Limb (tissue), 2 donors: Measurements from ENCODE around the gene RAPGEF4.
A peak's percentile ranks its signal among the peaks of the same experiment; 100 is the strongest.

Experiments used
- DNase-seq, 2 donors: peaks; one replicate each; pipeline ENCODE4 v3.0.0-alpha.2; 2016; ENCODE audit errors: extremely low spot score in 2 of 2

Gene RAPGEF4

DNA sequence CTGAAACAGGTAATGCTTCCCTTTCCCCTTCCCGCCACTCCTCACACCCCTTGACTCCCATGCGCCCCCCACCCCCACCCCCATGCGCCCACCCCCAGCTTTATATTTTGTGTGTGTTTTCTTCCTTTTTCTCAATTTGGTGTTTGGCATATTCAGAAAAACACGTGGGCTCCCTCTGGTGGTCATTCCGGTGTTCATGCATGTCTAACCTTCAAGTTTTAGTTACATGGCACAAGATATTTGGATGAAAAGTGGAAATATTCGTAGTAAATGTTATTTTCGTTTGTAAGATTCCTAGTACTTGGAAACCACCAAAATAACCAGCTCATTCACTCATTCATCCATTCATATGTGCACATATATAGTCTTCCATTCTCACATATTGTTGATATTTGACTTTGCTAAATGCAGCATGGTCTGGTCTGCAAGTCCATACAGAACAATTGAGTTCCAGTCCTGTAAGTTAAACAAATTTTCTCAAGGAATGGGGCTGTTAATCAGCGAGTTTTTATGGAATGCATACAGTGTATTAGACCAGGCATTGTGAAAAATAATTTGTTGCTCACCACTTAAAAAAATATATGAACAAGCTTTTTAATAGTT lies 196.4 kb downstream of the RAPGEF4 start:
- peak; percentile 79 to 86 for DNase-seq

DNA sequence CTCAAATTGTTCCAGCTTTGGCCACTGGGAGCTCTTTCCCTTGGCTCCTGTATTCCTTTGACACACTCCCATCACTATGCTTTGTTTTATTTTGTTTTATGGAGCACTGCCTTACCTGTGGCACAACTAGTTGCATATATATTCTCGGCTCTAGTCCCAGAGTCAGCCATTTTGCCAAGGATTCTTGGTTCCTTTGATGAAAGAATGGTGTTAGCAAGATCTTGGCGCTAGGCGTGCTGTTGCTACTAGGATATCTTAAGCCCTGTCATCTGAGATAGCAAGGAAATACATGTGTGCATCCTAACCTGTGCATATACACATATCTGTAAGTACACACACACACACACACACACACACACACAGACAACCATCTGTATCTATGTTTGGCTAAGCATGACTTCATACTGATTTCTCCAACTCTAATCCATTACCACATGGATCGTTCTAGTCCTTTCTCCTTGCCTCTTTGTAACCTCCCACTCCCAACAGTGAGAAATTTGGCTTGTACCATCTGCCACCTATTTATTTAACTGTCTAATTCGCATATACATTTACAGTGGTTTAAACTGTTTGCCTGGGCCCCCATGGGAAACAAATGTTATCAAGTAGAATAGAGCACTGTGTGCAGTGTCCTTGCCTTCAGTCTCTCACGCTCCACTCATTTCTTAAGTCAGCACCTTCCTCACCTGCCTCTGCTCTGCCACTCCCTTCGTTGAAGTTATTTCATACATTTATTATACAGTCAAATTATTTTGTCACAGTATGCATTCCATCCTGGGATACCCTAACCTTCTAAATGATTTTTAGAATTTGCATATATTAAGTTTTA lies 202.5 kb downstream of the RAPGEF4 start:
- no peak for DNase-seq

DNA sequence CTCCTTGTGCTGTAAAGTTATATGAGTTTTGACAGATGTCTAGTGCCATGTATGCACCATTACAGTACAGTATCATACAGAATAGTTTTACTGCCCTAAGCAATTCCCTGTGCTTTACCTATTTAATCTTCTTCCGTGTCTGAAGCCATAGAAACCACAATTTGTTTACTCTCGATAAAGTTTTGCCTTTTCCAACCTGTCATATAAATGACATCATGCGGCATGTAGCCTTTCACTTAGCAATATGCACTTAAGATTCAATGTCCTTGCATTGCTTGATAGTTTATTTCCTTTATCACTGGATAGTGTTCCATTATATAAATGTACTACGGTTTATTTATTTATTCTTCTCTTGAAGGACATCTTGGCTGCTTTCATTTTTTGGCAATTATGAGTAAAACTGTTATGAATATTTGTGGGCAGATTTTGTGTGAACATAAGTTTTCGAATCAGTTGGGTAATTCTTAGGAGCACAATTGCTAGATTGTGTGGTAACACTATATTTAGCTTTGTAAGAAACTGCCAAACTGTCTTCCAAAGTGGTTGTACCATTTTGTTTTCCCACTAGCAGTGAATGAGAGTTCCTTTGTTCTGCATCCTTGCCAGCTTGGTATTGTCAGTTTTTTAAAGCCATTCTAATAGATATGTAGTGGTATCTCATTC lies 203.2 kb downstream of the RAPGEF4 start:
- no peak for DNase-seq

DNA sequence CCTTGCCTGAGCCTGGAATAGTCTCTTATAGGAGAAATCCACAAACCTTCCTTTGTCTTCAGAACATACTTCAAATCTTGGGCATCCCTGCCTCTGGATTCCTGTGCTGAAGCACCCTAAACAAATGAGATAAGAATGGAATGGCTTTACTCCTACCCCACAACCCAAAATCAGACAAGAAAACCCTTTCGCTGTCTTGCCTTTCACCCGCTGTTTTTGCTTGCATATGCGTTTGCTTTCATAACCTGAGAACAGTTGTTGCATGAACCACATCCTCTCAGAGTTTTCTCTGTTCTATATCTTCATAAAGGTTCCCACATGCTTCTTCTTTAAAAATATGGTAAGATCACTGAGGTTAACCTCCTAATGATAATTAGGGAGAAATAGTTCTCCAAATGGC lies 207.9 kb downstream of the RAPGEF4 start:
- no peak for DNase-seq

DNA sequence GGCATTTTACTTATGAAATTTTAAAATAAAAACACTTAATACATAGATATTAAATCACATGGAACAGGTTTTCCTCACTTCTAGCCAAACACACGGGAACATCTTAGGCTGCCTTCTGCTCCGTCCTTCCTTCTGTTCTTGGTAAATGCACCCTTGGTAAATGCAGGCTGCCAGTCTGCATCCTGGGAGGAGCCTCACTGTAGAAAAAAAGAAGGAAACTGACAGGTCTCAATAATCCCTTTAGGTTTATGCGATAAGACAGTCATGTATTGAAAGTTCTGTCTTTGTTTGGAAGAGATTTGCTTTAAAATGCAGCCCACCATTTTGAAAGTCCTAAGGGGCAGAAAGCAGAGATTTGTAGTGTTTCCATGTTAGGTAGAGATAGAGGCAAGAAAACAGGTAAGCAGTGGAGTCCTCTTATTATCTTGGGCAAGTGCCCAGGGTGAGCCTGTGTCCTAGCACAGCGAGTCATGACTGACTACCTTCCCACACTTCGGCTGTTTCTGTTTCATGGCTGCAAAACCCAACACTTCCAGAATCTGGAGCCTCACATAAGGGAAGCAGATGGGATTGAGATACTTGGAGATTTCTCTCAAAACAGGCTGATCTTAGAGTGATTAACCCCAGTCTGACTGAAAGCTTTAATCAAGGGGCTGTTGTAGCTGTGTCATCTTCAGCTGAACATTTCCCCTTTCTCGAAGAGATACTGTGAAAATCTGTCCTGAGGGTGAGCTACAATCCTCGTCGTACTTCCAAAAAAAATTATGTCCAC lies 208.6 kb downstream of the RAPGEF4 start:
- DNase-seq = no peak

DNA sequence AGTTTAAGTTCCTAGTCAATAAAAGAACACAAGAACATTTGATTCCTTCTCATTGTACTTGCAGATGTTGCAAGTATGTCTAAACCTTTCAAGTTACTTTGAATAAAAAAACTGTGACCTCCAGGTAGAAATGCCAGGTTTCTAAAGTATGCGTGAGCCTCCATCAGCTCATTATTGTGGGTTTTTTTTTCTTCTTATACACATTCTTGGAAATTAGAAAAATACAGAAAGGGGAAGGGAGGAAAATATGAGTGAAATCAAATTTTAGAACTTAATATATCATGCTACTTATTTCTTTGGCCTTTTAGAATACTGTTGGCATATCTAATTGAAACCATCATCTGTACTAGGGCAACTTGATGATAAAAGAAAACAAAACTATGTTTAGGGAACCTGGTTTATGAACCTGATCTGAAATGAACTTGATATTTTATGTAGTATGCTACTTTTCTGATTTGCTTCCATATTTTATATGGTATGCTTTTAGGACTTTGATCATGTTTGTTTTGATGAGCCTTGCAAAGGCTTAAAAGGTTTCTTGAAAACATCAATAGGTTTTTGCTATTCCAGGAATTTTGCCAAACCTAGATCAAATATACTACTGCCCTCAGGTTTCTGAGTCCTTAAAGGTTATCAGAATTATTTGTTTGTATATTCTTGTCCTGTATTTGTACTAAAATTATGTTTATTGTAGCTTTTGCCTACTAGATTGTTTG lies 209.3 kb downstream of the RAPGEF4 start:
- DNase-seq = no peak

DNA sequence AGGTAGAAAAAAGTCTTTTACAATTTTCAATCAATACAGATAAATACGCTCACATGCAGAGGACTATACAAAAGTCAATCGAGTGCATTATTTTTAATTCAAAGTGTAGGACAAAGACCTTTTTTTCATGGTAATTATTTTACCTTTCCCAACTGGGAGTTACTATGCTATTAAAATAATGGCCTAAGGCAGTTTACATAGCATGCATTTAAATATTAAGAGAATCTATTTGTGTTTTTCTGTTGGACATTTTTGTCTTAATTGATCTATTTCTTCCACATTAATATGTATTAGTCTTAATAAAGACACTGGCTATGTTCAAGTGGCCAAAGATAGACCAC lies 209.8 kb downstream of the RAPGEF4 start:
- DNase-seq = no peak

DNA sequence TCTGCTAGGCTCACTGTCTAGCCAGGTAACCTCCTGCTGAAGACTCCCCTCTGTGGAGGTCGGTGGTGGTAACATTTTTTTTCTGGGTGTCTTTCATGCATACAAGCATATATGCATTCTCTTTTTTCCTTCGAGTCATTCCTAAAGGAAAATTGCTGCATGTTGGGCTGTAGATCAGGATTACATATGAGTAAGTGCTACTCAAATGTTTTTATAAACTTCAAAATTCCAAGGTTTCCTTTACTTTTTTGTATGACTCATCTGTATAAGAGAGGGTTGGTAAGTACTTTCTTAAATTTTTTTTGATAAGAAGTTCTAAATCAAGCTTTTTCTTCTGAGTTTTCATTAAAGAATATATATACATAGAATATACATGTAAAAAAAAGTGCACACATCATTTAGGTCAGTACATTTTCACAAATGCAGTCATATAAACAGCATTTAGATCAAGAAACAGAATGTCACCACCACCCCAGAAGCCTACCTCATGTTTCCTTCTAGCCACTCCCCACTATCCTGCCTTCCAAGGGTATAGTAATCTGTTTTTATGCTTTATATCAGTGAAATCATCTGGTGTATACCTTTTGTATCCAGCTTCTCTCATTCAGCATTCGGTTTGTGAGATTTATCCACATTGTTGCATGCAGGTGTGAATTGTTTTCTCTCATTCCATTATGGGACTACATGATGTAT lies 212.0 kb downstream of the RAPGEF4 start:
- DNase-seq = no peak

DNA sequence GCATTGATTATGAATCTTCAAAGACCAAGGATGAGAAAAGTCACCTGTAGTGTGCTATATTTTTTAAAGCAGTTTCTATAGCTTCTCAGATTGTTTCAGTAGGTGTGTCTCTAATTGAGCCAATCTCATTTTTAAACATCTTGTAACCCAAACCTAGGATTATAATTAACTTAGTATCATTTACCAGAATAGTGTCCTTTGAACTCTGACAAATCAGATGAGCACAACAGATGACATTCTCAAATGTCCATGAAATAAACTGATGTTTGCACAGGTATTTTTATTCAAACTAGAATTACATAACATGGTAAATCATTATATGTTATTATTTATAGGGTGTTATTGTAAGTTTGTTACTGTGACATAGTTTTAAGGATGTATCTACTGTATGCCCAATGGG lies 213.9 kb downstream of the RAPGEF4 start:
- DNase-seq = no peak

DNA sequence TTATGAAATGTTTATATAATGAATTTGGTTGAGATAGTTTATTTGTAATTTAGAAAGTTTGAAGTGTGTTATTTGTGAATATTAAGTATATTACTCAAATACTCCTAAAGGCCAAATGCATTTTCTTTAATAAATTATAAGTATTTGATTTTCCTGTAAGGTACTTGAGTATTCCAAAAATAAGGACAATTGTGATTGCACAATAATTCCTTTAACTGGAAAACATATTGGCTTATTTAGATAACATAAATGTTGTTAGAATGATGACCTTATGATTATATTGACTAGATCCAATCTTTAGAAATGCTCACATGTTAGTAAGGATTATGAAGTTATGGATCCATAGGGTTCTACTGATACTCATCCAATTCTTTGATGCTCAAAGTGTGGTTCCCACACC lies 214.9 kb downstream of the RAPGEF4 start:
- no peak for DNase-seq

DNA sequence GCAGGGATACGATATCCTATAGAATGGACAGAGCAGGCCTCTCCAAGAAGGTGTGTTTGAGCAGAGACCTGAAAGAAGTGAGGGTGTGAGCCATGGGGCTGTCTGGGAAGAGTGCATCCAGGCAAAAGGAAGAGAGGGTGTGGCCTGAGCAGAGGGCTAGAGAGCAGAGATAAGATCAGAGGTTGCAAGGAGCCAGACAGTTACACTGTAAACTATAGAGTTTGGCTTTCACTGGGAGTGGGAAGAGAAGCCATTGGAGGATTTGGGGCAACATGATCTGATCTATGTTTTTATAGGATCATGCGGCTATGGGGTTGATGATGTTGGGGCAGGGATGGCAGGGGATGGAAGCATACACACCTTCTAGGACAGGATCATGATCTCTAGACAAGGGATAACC lies 215.9 kb downstream of the RAPGEF4 start:
- no peak for DNase-seq

DNA sequence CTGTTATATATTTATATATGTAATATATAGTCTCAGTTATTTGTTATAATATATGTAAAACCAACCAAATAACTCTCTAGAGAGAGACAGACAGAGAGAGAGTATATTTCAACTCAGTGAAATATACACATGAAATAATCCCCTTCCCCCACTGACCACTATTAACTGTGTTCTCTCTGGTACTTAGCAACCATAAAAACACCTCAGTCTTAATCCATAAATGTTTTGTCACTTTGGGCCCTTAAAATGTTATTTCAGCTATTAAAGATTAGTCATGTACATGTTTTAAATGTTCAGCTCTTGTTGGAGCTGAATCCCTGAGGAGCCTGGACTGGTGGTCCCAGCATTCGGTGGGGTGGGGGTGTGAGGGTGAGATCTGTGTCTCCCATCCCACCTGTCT lies 217.8 kb downstream of the RAPGEF4 start:
- no peak for DNase-seq

DNA sequence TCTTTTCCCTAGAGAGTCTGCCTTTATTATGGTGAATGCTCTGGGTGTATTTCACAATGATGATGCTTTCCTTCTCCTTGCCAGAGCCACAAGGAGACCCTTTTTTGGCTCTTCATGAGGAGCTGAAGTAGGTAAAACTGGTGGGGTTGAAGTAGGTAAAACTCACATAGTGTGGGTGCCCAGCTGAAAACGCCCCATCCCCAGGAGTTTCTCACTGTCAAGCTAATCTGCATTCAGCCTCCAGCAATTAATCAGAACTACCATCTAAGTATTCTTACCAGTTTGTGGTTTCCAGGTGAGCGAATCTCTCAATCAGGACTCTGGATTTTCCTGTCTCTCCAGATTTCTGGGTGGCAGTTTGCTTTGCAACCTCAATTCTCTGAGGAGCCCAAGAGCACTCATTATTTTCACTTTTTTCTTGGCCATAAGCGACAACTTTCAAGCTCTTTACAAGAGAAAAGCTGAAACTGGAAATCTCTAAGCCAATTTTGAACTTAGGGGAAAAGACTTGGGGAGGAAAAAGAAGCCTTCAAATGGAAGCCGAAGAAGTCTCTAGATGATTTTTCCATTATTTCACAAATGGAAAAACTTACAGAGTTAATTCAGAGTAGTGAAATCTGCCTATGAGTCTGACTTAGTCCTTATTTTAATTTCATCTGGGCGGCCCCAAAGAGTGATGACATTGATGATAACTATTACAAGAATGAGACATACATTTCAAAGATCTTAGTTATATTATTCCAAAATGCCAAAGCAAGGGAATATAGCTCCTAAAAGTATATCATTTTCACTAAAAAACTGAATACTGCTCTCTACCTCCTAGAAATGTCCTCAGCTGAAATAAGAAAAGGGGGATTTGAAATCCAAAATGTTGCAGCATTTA lies 218.6 kb downstream of the RAPGEF4 start:
- no peak for DNase-seq

DNA sequence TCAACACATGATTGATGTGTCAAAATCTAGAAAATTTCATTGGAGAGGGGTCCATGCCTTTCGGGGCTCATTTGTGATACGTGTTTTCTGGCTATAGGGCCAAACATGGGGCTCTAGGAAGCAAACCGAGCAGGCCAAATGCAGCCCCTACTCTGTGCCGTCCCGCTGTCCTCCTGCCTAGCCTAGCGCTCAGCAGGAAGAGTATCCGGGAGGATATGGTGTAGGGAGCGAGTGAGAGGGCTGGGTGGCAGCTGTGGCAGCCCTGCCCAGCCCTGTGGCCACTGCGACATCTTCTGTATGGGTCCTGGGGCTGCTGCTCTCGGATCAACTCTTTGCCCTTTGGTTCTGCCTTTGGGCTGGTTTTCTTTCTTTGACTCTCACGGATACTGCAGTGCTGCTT lies 219.9 kb downstream of the RAPGEF4 start:
- no peak for DNase-seq

DNA sequence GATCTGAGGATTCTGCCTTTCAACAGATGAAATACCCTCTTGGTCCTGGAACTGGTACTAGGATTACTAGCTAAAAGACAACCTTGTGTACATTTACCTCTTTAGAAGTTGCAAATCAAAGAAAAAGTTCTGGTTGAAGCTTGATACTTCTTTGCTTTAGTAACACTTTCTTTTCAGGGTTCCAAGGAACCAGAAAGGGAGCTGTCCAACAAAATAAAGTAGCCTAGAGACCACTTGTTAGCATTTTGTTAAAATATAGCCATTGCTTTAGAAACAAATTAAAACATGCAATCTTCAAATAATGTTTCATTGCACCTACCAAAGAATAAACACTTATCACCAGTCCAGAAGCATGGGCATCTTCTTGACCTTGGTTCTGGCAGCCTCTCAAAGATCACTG lies 222.1 kb downstream of the RAPGEF4 start:
- DNase-seq = no peak

DNA sequence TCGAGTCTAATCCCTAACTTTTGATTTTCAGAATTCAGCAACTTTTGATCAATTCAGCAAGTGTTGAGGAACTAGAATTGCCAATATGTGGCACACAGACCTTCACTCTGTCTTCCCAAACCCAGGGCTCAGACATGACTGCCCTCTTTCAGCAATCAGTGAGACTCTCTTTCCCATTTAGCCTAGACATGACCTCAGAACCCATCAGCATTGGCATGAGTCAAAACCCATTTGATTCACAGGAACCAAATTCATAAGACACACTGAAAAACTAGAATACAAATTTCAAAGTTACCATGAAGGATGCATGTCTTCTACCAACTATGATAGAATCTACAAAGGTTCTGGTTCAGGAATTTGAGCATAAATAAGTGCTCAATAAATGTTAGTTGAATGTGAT lies 226.4 kb downstream of the RAPGEF4 start:
- DNase-seq = no peak

DNA sequence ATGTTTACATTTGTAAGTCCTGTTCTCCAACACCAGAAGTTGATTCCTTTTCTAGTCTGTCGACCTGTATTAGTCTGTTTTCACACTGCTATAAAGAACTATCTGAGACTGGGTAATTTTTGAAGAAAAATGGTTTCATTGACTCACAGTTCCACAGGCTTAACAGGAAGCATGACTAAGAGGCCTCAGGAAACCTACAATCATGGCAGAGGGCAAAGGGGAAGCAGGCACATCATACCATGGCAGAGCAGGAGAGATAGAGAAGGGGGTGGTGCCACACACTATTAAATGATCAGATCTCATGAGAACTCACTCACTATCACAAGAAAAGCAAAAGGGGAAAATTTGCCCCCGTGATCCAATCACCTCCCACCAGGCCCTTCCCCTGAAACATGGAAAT lies 227.2 kb downstream of the RAPGEF4 start:
- DNase-seq = no peak

DNA sequence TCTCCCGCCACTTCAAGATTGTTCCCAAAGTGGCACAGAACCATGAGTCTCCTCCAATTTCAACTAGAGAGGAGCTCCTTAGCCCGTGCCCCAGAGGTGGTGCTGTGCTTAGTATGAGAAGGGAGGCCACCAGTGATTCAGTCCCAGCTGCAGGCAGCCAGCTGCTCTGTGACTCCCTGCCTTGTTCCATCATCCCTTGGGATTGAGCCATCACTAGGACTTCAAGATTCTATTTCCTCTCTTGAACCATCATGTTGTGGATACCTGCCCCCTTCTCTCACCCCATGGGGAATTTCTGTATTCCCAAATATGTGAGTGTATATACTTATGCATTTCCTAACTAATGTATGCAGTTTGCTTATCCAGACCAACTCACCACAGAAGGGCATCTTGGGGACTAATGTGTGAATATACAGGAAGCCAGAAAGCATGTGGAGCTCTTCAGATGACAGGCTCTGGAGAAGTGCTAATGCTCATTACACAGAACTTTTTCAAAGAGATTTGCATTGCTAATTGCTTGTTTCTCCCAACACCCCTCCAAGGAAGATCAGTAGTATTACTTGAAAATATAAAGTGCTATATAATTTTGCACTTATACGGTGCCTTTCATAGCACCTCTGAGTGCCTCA lies 229.0 kb downstream of the RAPGEF4 start:
- DNase-seq = no peak

DNA sequence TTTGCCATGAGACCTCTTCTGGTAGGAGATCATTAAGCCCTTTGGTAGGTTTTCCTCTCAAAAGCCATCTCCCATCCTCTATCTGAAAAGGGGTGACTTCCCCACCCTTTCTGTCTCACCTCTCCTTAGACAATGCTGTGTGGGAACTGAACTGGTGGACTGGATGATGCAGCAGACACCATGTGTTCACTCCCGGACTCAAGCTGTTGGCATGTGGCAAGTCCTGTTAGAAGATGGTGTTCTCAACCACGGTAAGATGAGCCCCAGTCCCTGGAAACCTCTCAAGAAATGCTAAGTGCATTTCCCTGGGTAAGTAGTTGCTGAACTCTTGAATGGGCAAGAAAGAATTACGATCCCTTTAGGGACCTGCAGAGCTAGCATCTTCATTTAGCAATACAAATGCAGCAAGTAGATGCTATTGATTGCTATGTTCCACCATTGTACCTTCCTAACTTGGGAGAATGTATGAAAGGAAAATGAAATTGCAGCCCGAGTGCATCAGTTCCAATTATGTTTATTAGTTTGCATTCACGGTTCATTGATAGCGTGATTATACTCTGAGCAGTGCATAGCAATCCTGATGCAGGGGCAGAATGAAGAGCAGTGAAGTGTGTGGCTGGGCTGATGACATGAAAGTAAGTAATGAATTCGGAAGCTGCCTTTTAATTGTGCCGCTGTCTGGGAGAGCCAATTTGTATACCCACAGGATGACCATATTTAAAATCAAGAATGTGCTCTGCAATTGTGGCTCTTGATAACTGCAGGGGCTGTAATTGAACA lies 230.0 kb downstream of the RAPGEF4 start:
- no peak for DNase-seq
